Measurements from ENCODE around the gene NOX3. TPM values are rescaled to one million over a fixed set of nuclear protein-coding genes. Genes with fewer than 3 reads are reported as not detected.
"Not testable (repeated sequence)": the region's sequence is repeated elsewhere in the genome, so short reads cannot be mapped to it uniquely, and the experiment has no call there.

The NOX3 gene
- total RNA-seq, 3 donors from 2014 or later, result not detected

DNA sequence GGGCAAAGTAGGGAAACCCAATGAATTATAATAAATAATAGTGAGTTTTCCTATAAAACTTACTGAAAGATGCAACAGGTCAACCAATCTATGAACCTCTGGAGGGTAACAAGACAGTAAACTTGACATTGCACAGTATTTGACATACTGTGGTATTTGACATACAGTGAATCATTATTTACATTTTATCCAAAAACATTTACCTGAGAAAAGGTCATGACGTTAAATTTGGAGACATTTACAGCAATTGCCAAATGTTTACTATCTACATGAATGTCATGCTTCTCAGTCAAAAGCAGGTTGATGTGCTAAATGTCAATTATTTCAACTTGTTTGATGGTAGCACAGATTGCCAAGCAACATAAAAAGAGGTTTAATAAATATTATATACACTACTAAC is 35.8 kb upstream of the NOX3 start:
- no peaks in the 10 kb centered on the region for H3K9me3 ChIP-seq
- H3K4me1 ChIP-seq (ENCODE audit: low read depth), result no peaks in the 10 kb centered on the region
- no peak overlapping the region for H3K4me3 ChIP-seq
- DNase-seq, result no peak
- no peaks in the 10 kb centered on the region for H3K36me3 ChIP-seq (ENCODE audit: low read depth)
- intact Hi-C loops (cut with DNase I, micrococcal nuclease), result no loop called here
- TF ChIP-seq, protein P1, sequence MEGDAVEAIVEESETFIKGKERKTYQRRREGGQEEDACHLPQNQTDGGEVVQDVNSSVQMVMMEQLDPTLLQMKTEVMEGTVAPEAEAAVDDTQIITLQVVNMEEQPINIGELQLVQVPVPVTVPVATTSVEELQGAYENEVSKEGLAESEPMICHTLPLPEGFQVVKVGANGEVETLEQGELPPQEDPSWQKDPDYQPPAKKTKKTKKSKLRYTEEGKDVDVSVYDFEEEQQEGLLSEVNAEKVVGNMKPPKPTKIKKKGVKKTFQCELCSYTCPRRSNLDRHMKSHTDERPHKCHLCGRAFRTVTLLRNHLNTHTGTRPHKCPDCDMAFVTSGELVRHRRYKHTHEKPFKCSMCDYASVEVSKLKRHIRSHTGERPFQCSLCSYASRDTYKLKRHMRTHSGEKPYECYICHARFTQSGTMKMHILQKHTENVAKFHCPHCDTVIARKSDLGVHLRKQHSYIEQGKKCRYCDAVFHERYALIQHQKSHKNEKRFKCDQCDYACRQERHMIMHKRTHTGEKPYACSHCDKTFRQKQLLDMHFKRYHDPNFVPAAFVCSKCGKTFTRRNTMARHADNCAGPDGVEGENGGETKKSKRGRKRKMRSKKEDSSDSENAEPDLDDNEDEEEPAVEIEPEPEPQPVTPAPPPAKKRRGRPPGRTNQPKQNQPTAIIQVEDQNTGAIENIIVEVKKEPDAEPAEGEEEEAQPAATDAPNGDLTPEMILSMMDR (IDR thresholded peaks at IDR 0.05), result no peak
- no peak for ATAC-seq

- H3K36me3 ChIP-seq (ENCODE audit: low read depth); ATAC-seq; H3K4me3 ChIP-seq; intact Hi-C loops (cut with DNase I, micrococcal nuclease); H3K4me1 ChIP-seq (ENCODE audit: low read depth); DNase-seq; H3K9me3 ChIP-seq: not testable (repeated sequence)
Observed at GRCh38 chr6:155488197-155488596, 32.6 kb upstream of the NOX3 start.

DNA sequence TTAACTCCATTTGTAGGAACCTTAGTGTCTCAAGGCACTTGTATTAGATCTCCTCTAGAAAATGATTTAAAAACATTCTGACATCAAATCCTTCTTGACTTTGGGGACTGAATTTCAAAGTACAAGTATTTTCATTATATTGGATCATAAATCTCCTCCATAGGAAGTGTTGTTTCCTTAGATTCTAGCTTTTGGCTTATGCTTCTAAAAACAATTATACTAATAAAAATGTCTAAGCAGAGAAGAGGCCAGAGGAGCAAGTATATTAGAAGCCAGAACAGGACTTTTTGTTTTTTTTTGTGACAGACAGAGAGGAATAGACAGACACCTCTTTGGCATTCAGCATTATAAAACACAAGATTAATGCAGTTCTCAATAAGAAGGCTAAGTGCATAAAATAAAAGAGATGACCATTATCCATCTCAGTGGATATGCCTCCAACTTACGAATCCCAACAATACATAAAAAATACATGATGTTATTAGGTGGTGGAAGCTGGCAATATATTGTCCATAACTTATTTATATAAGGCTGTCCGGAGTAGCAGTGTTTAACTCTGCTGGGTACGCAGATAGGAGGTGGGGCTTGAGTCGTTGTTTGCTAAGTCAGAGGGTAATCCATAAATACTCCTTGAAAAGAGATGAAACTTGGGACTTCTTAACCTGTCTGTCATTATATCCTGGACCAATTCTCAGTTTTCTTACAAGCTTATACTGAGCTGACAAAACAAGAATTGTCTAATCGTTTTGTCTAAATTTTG is 31.9 kb upstream of the NOX3 start:
- H3K9me3 ChIP-seq, result no peaks in the 10 kb centered on the region
- H3K4me1 ChIP-seq (ENCODE audit: low read depth), result no peaks in the 10 kb centered on the region
- DNase-seq (no peak), ATAC-seq (no peak)
- TF ChIP-seq, protein P1 (IDR thresholded peaks at IDR 0.05), result no peak
- H3K4me3 ChIP-seq, result no peak overlapping the region
- intact Hi-C loops (cut with DNase I, micrococcal nuclease), result no loop called here
- no peaks in the 10 kb centered on the region for H3K36me3 ChIP-seq (ENCODE audit: low read depth)

GRCh38 chr6:155486721-155487294 is 31.2 kb upstream of the NOX3 start:
- TF ChIP-seq, protein P1 (IDR thresholded peaks at IDR 0.05), result no peak
- ATAC-seq (no peak), DNase-seq (no peak)
- Histone ChIP-seq H3K4me1 (ENCODE audit: low read depth) (no peaks in the 10 kb centered on the region), H3K4me3 (no peak overlapping the region), H3K9me3 (no peaks in the 10 kb centered on the region), H3K36me3 (ENCODE audit: low read depth) (no peaks in the 10 kb centered on the region)
- intact Hi-C loops (cut with DNase I, micrococcal nuclease), result no loop called here

DNA sequence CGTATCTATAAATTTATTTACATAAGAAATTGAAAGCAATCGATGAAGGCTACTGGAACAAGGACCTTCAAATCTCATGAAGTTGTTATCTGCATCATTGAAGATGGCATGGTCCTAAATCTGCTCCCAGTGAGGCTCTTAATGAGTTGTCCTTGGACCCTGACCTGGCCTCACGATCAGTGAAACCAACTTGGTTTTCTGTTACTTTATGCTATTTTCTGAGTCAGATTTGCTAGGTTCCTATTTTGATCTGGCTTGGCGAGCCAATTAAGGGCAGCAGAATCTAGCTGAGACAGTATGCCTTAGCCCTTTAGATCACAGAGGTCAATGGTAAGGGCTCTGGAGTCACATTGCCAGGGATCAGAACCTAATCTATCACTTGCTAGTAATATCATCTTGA is 30.1 kb upstream of the NOX3 start:
- H3K9me3 ChIP-seq, result no peaks in the 10 kb centered on the region
- ATAC-seq (no peak), DNase-seq (no peak)
- TF ChIP-seq, protein P1 (IDR thresholded peaks at IDR 0.05), result no peak
- no peaks in the 10 kb centered on the region for H3K4me1 ChIP-seq (ENCODE audit: low read depth)
- intact Hi-C loops (cut with DNase I, micrococcal nuclease), result no loop called here
- no peak overlapping the region for H3K4me3 ChIP-seq
- no peaks in the 10 kb centered on the region for H3K36me3 ChIP-seq (ENCODE audit: low read depth)

- intact Hi-C loops (cut with DNase I, micrococcal nuclease), result no loop called here
- TF ChIP-seq, protein P1 (IDR thresholded peaks at IDR 0.05), result no peak
- Histone ChIP-seq H3K36me3 (ENCODE audit: low read depth) (no peaks in the 10 kb centered on the region), H3K9me3 (no peaks in the 10 kb centered on the region), H3K4me3 (no peak overlapping the region), H3K4me1 (ENCODE audit: low read depth) (no peaks in the 10 kb centered on the region)
- DNase-seq (no peak), ATAC-seq (no peak)
Observed at GRCh38 chr6:155483858-155484257, 28.2 kb upstream of the NOX3 start.
